ENCODE data around the gene CELF2.

CELF2 gene

GRCh38 chr10:11381023-11381422 lies 363.4 kb downstream of the CELF2 start:
- H3K27ac ChIP-seq (ENCODE audit: low read depth, low read length), result no peak overlapping the region
- H2AFZ ChIP-seq (ENCODE audit: low read length, unreplicated experiment), result no peak overlapping the region
- H3K27me3 ChIP-seq (ENCODE audit: insufficient read depth, low read length), result peaks cover 12% of the 10 kb centered on the region; the same call in 1 of the 2 replicates
- peaks cover 21% of the 10 kb centered on the region for H3K4me1 ChIP-seq (ENCODE audit: control insufficient read depth, insufficient read depth, low read length, unreplicated experiment)
- H3K36me3 ChIP-seq (ENCODE audit: insufficient read depth, low read length), result no peaks in the 10 kb centered on the region
- no peak overlapping the region for H3K4me3 ChIP-seq (ENCODE audit: low read depth, low read length)
- no peaks in the 10 kb centered on the region for H3K79me2 ChIP-seq (ENCODE audit: control insufficient read depth, insufficient read depth, low read length, unreplicated experiment)

GRCh38 chr10:11381511-11381910 lies 363.8 kb downstream of the CELF2 start:
- no peaks in the 10 kb centered on the region for H3K36me3 ChIP-seq (ENCODE audit: insufficient read depth, low read length)
- no peak overlapping the region for H2AFZ ChIP-seq (ENCODE audit: low read length, unreplicated experiment)
- H3K4me3 ChIP-seq (ENCODE audit: low read depth, low read length), result no peak overlapping the region
- peaks cover 12% of the 10 kb centered on the region; the same call in 1 of the 2 replicates for H3K27me3 ChIP-seq (ENCODE audit: insufficient read depth, low read length)
- no peak overlapping the region for H3K27ac ChIP-seq (ENCODE audit: low read depth, low read length)
- no peaks in the 10 kb centered on the region for H3K79me2 ChIP-seq (ENCODE audit: control insufficient read depth, insufficient read depth, low read length, unreplicated experiment)
- peaks cover 21% of the 10 kb centered on the region for H3K4me1 ChIP-seq (ENCODE audit: control insufficient read depth, insufficient read depth, low read length, unreplicated experiment)

GRCh38 chr10:11382187-11382586 lies 364.5 kb downstream of the CELF2 start:
- Histone ChIP-seq H2AFZ (ENCODE audit: low read length, unreplicated experiment) (no peak overlapping the region), H3K4me1 (ENCODE audit: control insufficient read depth, insufficient read depth, low read length, unreplicated experiment) (peaks cover 21% of the 10 kb centered on the region), H3K27me3 (ENCODE audit: insufficient read depth, low read length) (peaks cover 12% of the 10 kb centered on the region; the same call in 1 of the 2 replicates), H3K36me3 (ENCODE audit: insufficient read depth, low read length) (no peaks in the 10 kb centered on the region), H3K4me3 (ENCODE audit: low read depth, low read length) (no peak overlapping the region), H3K27ac (ENCODE audit: low read depth, low read length) (no peak overlapping the region), H3K79me2 (ENCODE audit: control insufficient read depth, insufficient read depth, low read length, unreplicated experiment) (no peaks in the 10 kb centered on the region)

GRCh38 chr10:11386044-11386443 lies 368.4 kb downstream of the CELF2 start:
- Histone ChIP-seq H3K4me1 (ENCODE audit: control insufficient read depth, insufficient read depth, low read length, unreplicated experiment) (peaks cover 3% of the 10 kb centered on the region), H3K27me3 (ENCODE audit: insufficient read depth, low read length) (peaks cover 18% of the 10 kb centered on the region; the same call in 1 of the 2 replicates), H3K36me3 (ENCODE audit: insufficient read depth, low read length) (no peaks in the 10 kb centered on the region), H3K79me2 (ENCODE audit: control insufficient read depth, insufficient read depth, low read length, unreplicated experiment) (no peaks in the 10 kb centered on the region), H3K27ac (ENCODE audit: low read depth, low read length) (no peak overlapping the region), H2AFZ (ENCODE audit: low read length, unreplicated experiment) (no peak overlapping the region), H3K4me3 (ENCODE audit: low read depth, low read length) (no peak overlapping the region)

All from ACC112 (cell line).